NCI-H460 (cell line): ENCODE measurements around the gene OOSP4A. TPM values are rescaled to one million over a fixed set of nuclear protein-coding genes. Genes with fewer than 3 reads are reported as not detected.

Source experiments
- DNase-seq: peaks from one replicate; pipeline ENCODE4 v3.0.0-alpha.2; 2016; ENCODE audit warnings: low read depth; ENCODE audit errors: extremely low read depth
- polyA plus RNA-seq: library from polyadenylated mRNA; depleted of rRNA; stranded (reverse); fragments of >200 nt; gene quantifications from 2 replicates; pipeline ENCODE4 v1.2.3, GENCODE V29; 2014; cell fraction: nucleus; rRNA removed
- total RNA-seq: library from RNA; depleted of rRNA; stranded (reverse); fragments of >200 nt; shearing (Covaris generic); gene quantifications from 2 replicates; pipeline ENCODE4 v1.2.3, GENCODE V29; 2014; rRNA removed

Gene OOSP4A
- not detected in 2 replicates for total RNA-seq
- polyA plus RNA-seq: not detected in 2 replicates

DNA sequence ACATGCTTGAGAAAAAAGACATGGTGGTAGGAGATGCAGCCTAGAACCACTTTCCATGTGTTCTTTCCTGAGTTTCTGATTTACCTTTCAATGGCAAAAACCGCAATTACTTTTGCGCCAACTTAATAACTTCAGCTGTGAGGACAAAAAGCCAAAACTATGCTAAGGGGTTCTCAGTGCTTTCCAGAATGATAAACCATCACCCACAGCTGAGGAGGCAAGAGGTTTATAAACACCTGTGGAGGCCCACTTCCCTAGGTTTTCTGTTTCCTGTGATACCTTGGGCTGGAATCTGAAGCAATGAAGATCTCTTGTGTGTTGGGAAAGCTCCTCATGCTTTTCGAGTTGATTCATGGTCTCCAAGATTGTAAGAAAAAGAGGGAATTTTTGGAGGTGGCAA lies at the start of gene OOSP4A:
OOSP4A (plus strand) TSS at position 301 of the 400 bp plus-strand sequence; CDS start at position 301, 0 bp downstream.
- no peak for DNase-seq

DNA sequence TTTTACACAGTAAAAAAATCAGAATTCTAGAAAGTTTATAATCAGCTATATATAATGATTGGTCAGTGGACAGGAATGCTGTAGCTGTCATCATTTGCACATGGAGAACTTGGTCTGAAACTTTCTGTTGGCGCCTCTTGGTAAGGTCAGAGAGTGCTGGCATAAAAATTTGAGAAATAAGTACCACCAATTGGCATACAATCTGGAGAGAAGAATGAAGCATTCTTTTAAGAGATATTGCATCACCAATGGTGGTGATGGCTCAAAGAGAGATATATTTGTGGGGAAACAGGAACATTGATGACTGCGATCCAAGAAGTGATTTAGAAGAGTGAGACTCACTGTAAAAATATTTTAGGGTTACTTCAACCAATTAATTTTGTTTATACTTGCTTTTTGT lies 45.4 kb upstream of the OOSP4A start:
- no peak for DNase-seq

DNA sequence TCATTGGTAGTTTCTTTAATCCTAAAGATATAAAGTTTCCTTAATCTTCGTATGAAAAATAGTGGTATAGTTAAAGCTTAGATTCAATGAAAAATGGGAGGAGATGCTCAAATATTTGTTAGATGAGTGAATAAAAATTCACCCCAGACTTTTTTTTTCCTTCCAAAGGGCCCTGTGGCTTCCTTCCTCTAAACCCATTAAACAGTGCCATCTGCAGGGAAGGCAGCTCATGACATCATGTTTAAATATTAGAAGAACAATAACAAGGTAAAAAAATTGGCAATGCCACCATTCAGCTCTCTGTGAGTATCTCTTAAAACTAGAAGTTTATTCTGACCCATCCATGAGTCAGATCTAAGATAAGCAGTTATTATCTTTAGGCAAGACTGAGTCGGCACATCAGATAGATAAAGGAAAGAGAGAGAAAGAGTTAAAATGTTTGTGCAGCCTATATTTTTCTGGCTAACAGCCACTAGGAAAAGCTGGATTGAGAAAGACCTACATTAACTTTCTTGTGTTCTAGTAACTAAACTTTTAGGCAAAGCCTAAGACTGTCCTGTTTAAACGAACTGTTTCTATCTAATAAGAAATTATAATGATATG lies 44.7 kb upstream of the OOSP4A start:
- DNase-seq: peak; percentile 33

DNA sequence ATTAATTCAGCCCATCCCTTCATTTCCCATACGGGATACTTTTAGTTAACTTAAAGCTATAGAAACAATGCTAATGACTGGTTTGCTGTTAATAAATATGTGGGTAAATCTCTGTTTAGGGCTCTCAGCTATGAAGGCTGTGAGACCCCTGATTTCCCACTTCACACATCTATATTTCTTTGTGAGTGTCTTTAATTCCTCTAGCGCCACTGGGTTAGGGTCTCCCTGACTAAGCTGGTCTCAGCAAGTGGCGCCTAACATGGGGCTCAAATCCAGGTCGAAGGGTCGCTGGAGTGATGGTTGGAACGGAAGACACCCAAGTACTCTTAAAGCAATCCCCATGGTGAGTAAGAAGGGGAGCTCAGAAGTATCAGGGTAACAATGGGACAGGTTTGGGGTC lies 40.0 kb upstream of the OOSP4A start:
- DNase-seq: no peak

GRCh38 chr11:59931688-59932087 lies 32.1 kb upstream of the OOSP4A start:
- DNase-seq: no peak

GRCh38 chr11:59938132-59938531 lies 25.7 kb upstream of the OOSP4A start, which contains the start of gene OOSP1:
OOSP1 (plus strand) TSS chr11:59938432; CDS start chr11:59938455, 23 bp downstream.
- DNase-seq: no peak

DNA sequence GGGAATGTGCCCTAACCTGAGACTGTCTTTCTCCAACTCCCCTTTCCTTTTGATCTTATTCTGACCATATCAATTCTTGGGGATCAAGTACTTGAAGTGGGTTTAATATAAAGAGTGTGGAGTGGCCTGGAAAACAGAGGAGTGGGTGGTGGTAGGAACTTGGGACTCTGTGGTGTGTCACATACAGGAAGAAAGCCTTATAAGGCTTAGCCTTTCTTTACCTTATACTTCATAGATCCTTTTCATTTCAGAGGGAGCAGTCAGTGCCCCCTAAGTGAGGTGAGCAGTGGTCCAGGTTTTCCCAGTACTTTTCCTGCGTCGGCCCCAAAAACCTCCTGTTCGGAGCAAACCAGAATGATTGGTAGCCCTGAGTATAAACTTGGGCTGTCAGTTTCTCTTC lies 25.1 kb upstream of the OOSP4A start:
- DNase-seq: no peak

GRCh38 chr11:59939482-59939881 lies 24.4 kb upstream of the OOSP4A start:
- no peak for DNase-seq

GRCh38 chr11:59941091-59941490 lies 22.7 kb upstream of the OOSP4A start:
- no peak for DNase-seq

- DNase-seq: no peak
Measured at GRCh38 chr11:59943997-59944714, 19.7 kb upstream of the OOSP4A start.

- DNase-seq: no peak
Measured at GRCh38 chr11:59944720-59945119, 19.1 kb upstream of the OOSP4A start.

GRCh38 chr11:59953463-59954218 lies 10.2 kb upstream of the OOSP4A start:
- peak; percentile 2 for DNase-seq

- no peak for DNase-seq
Measured at GRCh38 chr11:59954219-59954847, 9.5 kb upstream of the OOSP4A start.

GRCh38 chr11:59957094-59957493 lies 6.7 kb upstream of the OOSP4A start:
- no peak for DNase-seq

- DNase-seq: no peak
Measured at GRCh38 chr11:59960502-59961381, 3.1 kb upstream of the OOSP4A start.

GRCh38 chr11:59962107-59962482 lies 1.7 kb upstream of the OOSP4A start:
- no peak for DNase-seq

GRCh38 chr11:59965424-59965823 lies 1.6 kb downstream of the OOSP4A start:
- DNase-seq: no peak

- no peak for DNase-seq
Measured at GRCh38 chr11:59966201-59966600, 2.4 kb downstream of the OOSP4A start.

- DNase-seq: no peak
Measured at GRCh38 chr11:59967677-59968394, 4.0 kb downstream of the OOSP4A start.
